Stimulated activated CD4-positive, alpha-beta T cell treated with anti-CD3 and anti-CD28 coated beads, Interleukin-12 subunit alpha, Interleukin-12 subunit beta, amount 100 ng/mL, for 24 hours (primary cell): ENCODE results near the gene EMX2.

Source experiments
- DNase-seq, 2 experiments: peaks; one replicate each; pipeline ENCODE4 v3.0.0-alpha.2; 2020; ENCODE audit warnings: low read depth in 2 of 2

Gene EMX2

DNA sequence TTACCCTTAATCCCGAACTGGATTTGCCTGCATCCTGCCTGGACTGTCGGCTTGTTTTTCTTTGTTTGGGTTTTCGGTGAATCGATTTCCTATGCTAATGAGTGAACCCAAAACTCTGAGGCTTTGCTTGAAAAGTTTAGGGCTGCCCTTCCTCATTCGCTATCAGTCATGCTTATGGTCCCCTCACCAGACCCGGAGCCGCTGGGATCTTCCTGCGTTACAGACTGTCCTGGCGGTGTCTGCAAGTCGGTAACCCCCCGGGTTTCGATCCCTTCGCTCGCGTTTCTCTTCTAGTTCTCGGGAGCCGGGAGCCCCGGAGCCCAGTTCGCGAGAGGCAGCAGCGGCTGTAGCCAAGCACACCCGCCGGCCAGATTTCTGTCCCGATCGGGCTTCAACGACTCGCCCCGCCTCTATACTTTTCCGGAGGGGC, 2.2 kb downstream of the EMX2 start:
- no peak for DNase-seq

DNA sequence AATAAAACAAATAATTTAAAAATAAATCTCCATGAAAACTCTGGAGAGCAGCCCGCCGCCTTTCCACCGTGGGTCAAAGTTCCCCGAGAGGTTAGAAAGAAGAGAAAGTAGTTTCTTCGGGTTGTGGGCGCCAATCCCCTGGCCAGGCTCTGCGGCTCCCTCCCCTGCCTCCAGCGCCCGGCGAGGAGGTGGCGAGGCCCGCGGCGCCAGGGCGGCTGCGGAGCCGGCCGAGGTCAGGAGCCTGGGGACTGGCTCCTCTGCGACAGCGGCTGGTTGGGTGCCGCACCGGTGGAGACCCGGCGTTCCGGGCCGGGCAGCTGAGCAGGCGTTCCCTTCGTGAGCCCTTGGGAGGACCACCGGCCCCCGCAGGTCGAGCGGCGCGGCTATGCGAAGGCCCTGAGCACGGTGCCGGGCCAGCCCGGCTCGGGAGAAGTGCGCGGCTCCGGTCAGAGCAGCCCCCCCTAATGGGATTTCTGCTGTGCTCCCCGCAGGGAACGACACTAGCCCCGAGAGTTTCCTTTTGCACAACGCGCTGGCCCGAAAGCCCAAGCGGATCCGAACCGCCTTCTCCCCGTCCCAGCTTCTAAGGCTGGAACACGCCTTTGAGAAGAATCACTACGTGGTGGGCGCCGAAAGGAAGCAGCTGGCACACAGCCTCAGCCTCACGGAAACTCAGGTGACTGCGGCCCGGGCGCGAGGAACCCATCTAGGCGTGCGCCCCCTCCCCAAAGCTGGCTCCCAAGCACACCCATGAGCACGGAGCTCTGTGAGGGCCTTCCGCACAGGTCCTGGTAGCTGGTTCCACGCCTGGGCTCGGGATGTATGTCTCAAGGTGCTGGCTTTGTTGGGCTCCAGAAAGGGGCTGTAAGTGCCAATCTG, 2.8 kb downstream of the EMX2 start:
- DNase-seq = no peak

DNA sequence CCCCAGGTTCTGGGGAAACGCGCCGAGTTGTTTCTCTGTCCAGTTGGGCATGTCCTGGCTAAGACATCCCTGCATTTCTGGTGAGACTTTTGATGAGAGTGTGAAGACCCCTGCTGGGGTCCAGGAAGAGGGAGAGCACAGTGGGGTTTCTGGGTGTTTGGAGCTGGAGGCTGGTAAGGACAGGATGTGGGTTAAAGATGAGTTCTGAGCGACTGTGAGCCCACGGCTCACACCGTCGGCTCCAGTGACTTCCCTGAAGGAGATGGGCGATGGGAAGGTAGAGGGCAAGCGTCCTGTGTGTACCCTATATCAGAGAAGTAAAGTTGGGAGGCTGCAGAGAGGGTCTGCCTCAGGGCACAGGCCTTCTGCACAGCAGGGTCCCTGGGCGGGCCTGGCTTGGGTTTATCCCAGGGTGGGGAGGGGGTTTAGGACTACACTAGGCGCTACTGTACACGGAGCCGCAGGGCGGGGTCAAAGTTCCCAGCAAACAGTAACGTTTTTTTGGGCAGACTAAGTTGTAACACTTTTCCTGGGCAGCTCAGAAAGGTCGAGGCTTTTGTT, 3.6 kb downstream of the EMX2 start:
- no peak for DNase-seq

DNA sequence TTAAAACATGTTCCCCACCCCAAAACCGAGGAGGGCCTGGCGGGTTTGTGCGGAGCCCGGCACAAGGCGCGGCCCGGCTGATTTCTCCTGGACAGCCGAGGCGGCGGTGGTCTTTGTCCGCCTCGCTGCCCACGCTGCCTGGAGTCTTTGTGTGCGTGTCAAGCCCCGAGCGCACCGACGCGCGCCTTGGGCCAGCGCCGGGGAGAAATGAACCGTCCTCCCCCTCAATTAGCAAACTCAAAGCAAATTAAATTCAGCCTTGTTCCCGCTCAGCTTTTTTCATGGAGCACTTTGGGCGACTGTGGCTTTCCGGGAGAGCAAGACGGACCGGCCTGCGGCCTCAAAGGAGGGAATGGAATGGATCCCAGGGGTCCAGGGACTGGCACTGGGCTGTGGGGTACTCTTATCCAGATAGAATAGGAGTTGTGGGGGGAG, 4.1 kb downstream of the EMX2 start:
- no peak for DNase-seq

DNA sequence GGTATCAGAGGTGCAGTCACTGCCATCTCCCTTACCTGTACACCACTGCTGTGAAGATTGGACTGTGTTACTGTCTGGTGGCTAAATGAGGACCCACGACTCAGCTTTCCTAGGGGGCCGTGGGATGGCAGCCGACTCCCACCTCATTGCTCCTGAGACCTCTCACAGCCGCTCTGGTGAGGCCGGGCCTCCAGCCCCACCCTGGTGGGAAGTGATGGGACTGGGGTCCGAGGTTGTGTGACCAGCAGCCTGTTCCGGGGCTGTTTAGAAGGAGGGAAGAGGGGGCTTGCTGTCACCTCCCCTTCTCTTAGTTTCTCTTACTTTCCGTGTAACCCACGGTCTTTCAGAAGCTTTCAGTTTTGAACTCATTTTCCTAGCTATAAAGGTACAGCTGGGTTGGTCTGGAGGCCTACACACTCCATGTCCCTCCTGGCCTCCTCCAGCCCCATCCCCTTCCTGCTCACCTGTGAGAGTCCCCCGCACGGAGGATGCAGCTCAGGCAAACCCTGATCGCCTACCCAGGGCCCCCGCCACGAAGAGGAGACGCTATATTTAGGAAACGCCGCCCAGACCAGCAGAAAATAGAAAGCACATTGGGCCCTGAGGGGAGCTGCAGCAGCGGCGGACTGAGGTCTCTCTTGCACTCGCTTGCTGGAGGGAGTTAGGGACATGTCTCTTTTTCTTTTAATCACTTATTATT, 4.6 kb downstream of the EMX2 start:
- no peak for DNase-seq

DNA sequence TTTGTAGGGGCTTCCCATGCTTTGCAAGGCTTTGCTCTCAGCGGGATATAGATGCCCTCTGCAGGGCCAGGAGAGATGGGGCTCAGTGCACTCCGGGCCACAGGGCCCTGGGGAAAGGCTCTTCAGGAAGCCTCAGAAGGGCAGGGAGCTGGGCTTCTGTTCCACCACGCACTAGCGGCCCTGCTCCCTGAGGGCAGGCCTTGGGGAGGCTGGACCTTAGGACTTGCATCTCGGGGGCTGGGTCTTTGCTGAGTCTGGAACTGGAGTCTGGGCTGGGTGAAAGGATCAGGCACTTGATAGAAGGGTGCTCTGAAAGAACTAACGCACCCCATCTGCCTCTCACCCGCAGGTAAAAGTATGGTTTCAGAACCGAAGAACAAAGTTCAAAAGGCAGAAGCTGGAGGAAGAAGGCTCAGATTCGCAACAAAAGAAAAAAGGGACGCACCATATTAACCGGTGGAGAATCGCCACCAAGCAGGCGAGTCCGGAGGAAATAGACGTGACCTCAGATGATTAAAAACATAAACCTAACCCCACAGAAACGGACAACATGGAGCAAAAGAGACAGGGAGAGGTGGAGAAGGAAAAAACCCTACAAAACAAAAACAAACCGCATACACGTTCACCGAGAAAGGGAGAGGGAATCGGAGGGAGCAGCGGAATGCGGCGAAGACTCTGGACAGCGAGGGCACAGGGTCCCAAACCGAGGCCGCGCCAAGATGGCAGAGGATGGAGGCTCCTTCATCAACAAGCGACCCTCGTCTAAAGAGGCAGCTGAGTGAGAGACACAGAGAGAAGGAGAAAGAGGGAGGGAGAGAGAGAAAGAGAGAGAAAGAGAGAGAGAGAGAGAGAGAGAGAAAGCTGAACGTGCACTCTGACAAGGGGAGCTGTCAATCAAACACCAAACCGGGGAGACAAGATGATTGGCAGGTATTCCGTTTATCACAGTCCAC, 5.4 kb downstream of the EMX2 start:
- DNase-seq = no peak

DNA sequence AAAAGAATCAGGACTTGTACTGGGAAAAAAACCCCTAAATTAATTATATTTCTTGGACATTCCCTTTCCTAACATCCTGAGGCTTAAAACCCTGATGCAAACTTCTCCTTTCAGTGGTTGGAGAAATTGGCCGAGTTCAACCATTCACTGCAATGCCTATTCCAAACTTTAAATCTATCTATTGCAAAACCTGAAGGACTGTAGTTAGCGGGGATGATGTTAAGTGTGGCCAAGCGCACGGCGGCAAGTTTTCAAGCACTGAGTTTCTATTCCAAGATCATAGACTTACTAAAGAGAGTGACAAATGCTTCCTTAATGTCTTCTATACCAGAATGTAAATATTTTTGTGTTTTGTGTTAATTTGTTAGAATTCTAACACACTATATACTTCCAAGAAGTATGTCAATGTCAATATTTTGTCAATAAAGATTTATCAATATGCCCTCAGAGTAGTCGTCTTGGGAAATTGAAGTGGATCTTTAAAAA, 6.6 kb downstream of the EMX2 start:
- no peak for DNase-seq

DNA sequence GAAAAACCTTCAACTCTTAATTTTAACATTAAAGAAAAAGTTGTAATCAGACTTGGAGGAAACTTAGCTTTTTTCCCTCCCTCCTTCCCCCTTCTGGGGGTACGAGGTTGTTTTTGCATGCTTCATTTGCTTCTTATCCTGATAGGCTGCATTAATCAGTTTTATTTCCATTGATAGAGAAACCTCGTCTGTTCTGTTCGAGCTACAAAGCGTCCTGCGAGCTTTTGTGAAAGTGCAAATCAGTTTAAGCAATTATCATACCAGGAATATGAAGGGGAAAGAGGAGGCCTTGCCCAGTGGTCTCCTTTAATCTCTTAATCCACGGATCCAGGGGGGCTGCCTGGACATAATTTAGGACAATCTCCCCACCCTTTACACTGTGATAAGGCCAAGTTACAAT, 7.5 kb downstream of the EMX2 start:
- DNase-seq = no peak

DNA sequence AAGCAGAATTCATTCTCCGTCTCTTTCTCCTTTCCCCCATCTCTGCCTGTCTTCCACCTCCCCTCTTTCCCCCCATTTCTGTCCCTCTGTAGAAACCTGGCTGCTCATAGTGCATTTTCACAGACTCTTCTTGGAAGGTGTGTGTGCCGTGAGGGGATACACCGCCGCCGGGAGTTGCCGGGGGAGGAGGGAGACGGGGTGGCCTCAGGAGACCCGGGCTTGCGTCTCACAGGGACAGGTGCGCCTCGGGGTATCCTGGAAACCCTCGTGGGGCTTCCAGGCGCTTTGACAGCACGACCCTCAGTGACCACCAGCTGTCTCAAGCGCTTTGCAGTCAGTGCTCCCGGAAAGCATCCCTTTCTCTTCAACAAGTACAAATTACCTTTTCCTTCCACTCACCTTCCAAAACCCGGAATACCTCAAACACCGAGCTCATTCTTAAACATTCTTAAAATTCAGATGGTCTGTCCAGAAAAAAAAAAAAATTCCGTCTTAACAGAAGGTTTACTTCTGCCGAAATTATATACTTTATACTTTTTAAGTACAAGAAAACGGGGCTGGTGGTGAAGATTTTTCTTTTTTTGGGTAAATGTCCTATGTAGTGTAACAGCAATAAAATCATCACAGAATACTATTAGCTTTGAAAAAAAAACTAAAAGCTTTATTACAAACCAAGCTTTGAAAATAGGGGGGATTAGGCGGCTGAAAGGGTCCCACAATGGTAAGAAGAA, 8.2 kb downstream of the EMX2 start:
- no peak for DNase-seq

DNA sequence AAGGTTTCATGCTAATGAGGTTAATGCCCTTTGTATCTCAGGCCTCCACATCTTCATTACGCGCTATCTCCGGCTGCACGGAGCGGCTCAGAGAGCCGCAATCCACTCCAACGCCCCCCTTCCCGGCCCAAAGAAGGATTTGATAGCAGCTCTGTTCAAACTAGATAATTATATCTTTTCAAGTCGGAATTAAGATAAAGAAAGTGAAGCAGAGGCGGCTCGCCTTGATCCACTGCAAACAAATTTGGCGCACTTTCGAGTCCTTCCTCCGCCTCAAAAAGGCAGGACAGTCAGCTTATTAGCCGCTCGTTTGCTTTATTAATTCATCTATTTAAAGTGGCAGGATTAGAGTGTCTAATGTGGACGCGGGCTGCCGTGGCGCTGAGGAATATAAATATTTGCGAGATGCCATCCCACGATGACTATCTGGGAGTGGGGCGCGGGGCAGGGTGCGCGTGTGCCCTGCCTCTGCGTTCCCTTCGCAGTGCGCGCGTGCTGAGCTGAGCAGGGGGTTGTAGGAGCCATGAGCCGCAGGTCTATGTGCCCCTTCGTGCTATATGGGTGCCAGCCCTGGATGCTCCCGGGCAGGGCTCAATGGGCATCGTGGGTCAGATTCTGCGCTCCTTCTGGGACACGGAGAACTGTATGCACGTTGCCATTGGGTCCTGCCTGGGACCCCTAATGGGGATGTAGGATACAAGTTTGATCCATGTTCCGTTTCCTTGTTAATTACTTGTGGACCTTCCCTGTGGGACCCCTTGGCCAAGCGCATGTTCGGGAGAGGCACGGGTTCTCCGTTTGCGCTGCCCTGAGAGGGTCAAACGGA, 9.0 kb downstream of the EMX2 start:
- no peak for DNase-seq

DNA sequence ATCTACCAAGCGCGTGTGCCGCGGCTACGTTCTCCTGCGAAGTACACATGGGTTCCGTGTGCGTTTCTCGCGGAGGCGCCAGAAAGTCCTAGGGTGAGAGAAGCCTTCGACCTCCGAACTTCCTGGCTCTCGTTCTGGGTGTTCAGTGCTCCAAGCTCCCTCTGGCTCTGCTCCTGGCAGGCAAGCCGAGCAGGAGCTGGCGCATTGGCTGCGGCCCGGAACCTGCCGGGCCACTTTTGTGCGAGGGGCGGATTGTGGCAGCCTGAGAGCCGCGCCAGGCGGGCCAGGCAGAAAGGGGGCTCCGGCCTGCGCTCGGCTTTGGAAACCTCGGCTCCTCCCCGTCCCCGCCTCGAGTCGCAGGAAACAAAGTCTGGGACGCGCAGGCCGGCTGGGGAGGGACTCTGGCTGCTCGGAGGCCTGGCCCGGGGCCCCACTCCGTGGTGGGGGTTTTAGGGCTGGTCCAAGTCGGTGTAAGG, 9.6 kb downstream of the EMX2 start:
- DNase-seq = no peak

DNA sequence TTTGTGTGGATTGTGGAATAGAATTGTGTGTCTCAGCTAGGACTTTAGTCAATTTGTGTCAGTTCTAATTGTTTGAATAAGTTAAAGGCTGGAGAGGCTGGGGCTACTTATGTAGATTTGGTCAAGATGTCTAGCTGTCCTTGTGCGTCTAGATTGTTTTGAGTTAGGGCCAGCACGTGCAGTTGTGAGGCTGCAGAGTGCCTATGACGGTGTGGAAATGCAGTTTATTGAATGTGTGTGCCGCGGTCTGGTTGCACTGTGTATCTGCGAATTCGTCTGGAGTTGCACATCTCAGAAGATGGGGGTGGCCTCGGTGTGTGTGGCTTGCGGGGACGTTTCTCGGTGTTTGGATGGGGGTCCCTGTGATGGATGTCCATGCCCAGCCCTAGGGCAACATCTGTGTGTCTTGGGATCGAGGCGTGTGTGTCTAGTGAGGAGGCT, 10.2 kb downstream of the EMX2 start:
- no peak for DNase-seq

DNA sequence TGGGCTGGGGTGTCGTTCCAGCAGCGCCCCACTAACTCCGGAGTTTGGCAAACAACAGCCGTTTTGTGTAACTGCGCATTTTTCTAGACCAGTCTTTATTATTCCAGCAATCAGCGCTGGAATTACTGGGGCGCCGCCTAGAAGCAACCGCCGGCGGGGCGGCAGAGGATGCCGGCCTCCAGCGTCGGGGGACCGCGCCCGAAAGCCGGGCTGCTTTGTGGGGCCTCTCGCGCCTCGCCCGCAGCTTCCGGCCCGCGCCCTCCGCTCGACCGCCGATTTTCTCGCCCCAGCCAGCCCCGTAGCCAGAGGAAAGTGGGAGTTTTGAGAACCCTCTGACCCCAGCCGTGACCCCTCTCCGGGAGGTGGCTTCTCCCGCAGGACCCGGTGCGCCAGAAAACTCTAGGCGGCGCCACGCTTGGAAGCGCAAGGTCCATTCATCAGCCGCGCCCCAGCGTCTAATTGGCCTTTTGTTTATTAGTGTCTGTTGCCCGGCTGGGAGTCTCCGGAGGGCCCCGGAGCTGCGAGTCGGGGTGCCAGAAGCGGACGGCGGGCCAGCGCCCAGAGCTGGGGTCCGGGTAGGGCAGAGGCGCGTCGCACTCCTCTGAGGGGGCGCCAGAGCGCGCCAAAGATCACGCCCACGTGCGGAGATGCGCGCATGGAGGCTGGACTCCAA, 10.7 kb downstream of the EMX2 start:
- no peak for DNase-seq

DNA sequence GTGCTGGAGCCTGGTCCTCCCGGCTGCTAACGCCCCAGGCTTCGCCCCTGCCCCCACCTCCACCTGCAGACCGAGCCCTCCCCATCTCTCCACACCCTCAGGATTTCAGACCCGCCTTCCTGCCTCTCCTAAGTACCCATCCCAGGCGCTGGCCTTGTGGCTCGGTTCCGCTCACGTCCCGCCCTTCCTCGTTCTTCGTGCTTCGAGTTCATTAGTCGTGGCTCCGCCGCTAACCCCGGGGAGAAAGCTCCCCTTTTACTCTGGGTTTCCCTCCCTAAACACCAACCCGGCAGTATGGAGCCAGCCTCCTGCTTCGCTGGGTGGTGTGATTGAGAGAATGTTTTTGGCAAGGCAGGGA, 11.2 kb downstream of the EMX2 start:
- DNase-seq = no peak

DNA sequence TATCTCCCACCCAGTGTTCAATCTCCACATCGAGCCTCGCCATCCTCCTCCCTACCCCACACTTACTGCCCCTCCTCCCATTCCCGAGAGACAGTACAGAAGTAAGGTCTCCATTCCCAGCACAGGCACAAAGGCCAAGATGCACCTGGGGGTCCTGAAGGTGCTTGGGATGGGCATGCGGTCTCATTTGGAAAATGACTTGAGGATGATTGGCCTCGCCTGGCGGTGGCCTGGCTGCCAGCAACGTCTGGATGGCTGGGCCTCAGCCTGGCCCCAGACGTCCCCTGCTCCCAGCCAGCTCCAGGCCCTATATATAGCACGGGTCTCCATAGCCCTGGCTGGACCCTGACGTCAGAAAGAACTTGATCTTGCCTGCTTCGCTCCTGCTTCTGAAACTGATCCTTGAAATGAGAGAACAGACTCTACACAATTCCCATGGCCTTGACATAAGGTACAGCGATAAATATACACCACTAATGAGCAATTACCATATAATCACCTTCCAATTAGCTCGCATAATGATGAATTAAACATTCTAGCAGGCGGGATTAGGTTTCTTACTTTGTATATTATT, 11.8 kb downstream of the EMX2 start:
- no peak for DNase-seq

DNA sequence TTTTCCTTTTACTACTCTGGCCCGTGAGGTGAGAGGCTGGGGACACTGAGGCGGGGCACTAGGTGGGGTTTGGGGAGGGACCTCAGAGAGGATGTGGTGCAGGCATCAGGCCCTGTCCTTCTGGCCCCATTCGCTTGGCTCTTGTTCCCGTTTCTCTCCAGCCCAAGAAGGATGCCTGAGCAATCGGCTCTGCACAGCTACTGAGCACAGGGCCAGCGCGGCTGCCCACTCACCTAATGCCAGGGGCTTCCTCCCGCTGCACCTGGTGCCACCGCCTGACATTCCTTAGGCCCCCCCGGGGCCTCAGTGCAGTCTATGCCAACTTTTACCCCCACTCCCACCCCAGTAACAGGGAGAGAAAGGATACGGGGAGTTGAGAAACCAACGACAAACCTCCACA, 12.5 kb downstream of the EMX2 start:
- DNase-seq = no peak

DNA sequence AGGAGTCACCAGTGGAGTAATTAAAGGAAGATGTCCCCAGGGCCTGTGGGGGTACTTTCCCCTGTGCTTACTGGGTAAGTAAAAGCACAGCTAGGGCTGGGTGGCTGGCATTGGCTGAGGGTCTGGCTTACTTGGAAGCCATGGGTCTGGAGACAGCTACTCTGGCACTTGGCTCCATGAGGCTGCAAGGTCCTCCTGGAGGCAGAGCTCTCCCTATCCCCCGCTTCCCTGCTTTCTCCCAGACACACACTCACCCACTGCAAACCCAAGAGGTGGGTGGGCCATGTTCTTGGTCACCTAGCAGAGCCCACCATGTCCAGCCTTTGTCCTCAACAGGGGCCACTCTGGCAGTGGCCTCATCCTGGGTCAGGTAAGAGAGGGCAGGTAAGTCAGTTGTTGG, 13.3 kb downstream of the EMX2 start:
- DNase-seq = no peak

DNA sequence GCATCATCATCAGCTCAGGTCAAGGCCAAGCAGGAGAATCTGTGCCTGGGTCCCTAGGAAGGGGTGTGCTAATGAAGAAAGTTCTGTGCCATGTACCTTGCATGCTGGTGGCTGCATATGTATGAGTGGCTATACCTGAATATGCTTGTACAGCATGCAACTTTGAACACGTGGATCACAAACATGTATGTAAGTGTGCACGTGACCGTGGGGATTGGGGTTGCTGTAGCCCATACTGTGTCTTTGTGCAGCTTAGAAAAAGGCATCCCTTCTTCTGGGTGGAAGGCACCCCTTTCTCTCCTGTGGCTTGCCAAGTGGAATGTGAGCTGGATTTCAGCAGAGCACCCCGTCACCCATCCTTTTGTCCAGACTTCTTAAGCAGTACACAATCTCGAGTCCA, 13.8 kb downstream of the EMX2 start:
- DNase-seq = no peak

DNA sequence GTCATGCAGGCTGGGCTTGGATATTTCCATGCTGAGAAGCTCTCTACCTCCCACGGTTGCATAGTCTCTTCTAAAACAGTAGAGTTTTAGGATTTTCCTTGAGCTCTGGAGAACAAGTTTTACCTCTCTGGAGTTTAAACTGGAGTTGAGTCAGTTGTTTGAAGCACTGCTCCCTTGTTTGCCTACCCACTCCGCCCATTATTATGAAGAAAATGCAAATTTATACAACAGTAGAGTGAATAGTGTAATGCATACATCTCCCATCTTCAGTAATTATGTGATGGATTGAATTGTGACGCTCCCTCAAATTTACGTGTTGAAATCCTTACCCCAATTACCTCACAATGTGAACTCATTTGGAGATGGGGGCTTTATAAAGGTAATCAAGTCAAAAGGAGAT, 17.2 kb downstream of the EMX2 start:
- no peak for DNase-seq
